ENCODE measurements around the gene ATE1.

- TF ChIP-seq CTCF (conservative IDR thresholded peaks at IDR 0.05 in 1 of 2, IDR thresholded peaks at IDR 0.05 in 1 of 2; ENCODE audit: low read depth in 1 of 2, low read length in 2 of 2) = peak in 1 of 2 donors; percentile 18
- no peak for TF ChIP-seq EZH2 (IDR thresholded peaks at IDR 0.05; ENCODE audit: low read length, missing control alignments)
Observed at GRCh38 chr10:121927841-121928527, at the start of gene ATE1.

Measured in fibroblast of lung (primary cell).